Lung (tissue), 12 donors: ENCODE data around the gene FAM209B. TPM values are rescaled to one million over a fixed set of nuclear protein-coding genes. Genes with fewer than 3 reads are reported as not detected.

ENCODE experiments used
- ATAC-seq: fragments of 200-7000 bp; cut with Tn5 transposase; one replicate; pipeline ENCODE4 v1.9.1; 2020; ENCODE audit warnings: moderate number of reproducible peaks; ENCODE audit not compliant: insufficient read depth, low FRiP score
- DNase-seq, 3 donors: peaks; one replicate each; pipeline ENCODE4 v3.0.0-alpha.2; 2013 to 2017
- H3K27ac ChIP-seq, 2 donors: one replicate each; pipeline ENCODE4 v1.5.1; 2013; ENCODE audit warnings: mild to moderate bottlenecking in 2 of 2, moderate library complexity in 2 of 2, control low read depth in 1 of 2, inconsistent platforms in 1 of 2, low read depth in 1 of 2, low read length in 1 of 2
- H3K27me3 ChIP-seq, 3 donors: one replicate each; pipeline ENCODE4 v1.5.1; 2013; ENCODE audit warnings: low read length in 2 of 3; ENCODE audit not compliant: control insufficient read depth in 3 of 3, insufficient read depth in 3 of 3
- H3K36me3 ChIP-seq, 4 donors: one replicate each; pipeline ENCODE4 v1.5.1; 2013; ENCODE audit warnings: low read length in 4 of 4, mild to moderate bottlenecking in 1 of 4, moderate library complexity in 1 of 4; ENCODE audit not compliant: control insufficient read depth in 4 of 4, insufficient read depth in 4 of 4
- H3K4me1 ChIP-seq, 5 donors: one replicate each; pipeline ENCODE4 v1.5.1; 2013; ENCODE audit warnings: low read length in 5 of 5, mild to moderate bottlenecking in 2 of 5, moderate library complexity in 1 of 5; ENCODE audit not compliant: control insufficient read depth in 5 of 5, insufficient read depth in 5 of 5
- H3K4me3 ChIP-seq: one replicate; pipeline ENCODE4 v1.5.1; 2013; ENCODE audit warnings: mild to moderate bottlenecking, control low read depth, moderate library complexity
- H3K9ac ChIP-seq, 2 donors: one replicate each; pipeline ENCODE4 v1.5.1; 2013; ENCODE audit warnings: low read length in 2 of 2, control low read depth in 1 of 2; ENCODE audit not compliant: insufficient read depth in 1 of 2
- H3K9me3 ChIP-seq, 4 donors: one replicate each; pipeline ENCODE4 v1.5.1; 2013; ENCODE audit warnings: low read length in 3 of 4, mild to moderate bottlenecking in 1 of 4, moderate library complexity in 1 of 4; ENCODE audit not compliant: control insufficient read depth in 4 of 4, insufficient read depth in 3 of 4
- CTCF ChIP-seq: IDR thresholded peaks from 2 replicates; pipeline ENCODE4 v1.5.1; 2012; ENCODE audit warnings: mild to moderate bottlenecking; ENCODE audit errors: control extremely low read depth, extremely low read depth
- WGBS, 2 donors: extraction: QIAGEN DNeasy Blood & Tissue Kit; methylation state at CpG; one replicate each; pipeline ENCODE4 v1.1.7; 2013; 5-methylcytosine and 5-hydroxymethylcytosine counted together
- polyA plus RNA-seq, 2 donors: library from polyadenylated mRNA; stranded (reverse); fragments of 200-250 nt; gene quantifications; one replicate each; pipeline ENCODE4 v1.2.1, GENCODE V29; 2013
- total RNA-seq, 2 donors: library from RNA; depleted of rRNA in 1 of 2; stranded (reverse); fragments of >200 nt in 1 of 2; gene quantifications; one replicate each; pipeline ENCODE4 v1.2.1, GENCODE V29; 2014 to 2021
- donor health status: control.
- donor health status: control.
- donor health status: Bipolar disorder and iron deficiency.
- donor health status: healthy.
- donor health status: DM: yes; HTN: yes; CAD: no.

FAM209B gene
- total and polyA plus RNA-seq, 4 donors, result 0.55 to 1.3 (median 0.64) TPM; not detected in 1

- ATAC-seq (no peak), DNase-seq (peak in 2 of 3 donors; percentile 3 to 7)
- Histone ChIP-seq H3K4me1 (peaks cover 0 to 9% (median 0%) of the 10 kb centered on the region in 5 donors), H3K4me3 (no peak overlapping the region), H3K9me3 (no peaks in the 10 kb centered on the region), H3K36me3 (peaks cover 0 to 6% (median 3%) of the 10 kb centered on the region in 4 donors), H3K9ac (no peak overlapping the region), H3K27me3 (no peaks in the 10 kb centered on the region), H3K27ac (no peak overlapping the region)
- 48 to 72% methylated on average over 3 of the region's 3 CpGs for WGBS, 2 donors
- TF ChIP-seq CTCF, result no peak
Measured at GRCh38 chr20:56506103-56506502, 26.9 kb upstream of the FAM209B start.

- TF ChIP-seq CTCF, result no peak
- Histone ChIP-seq H3K36me3 (peaks cover 0 to 19% (median 7%) of the 10 kb centered on the region in 4 donors), H3K4me1 (peaks cover 0 to 4% (median 0%) of the 10 kb centered on the region in 5 donors), H3K27me3 (no peaks in the 10 kb centered on the region), H3K27ac (no peak overlapping the region), H3K9me3 (no peaks in the 10 kb centered on the region), H3K4me3 (no peak overlapping the region), H3K9ac (no peak overlapping the region)
- ATAC-seq (no peak), DNase-seq (no peak)
- WGBS, 2 donors, result 95 to 98% methylated on average over 10 of the region's 10 CpGs
Measured at GRCh38 chr20:56511926-56512325, 21.1 kb upstream of the FAM209B start.

GRCh38 chr20:56513161-56514150, 19.6 kb upstream of the FAM209B start:
- peak; percentile 11 to 61 (median 60) for DNase-seq

More at GRCh38 chr20:56513161-56514150, 19.6 kb upstream of the FAM209B start:
- 89 to 94% methylated on average over 22 of the region's 22 CpGs for WGBS, 2 donors
- no peak for TF ChIP-seq CTCF
- no peak overlapping the region for H3K27ac ChIP-seq
- H3K9me3 ChIP-seq, result peaks cover 0 to 8% (median 0%) of the 10 kb centered on the region in 4 donors
- ATAC-seq, result no peak
- no peaks in the 10 kb centered on the region for H3K27me3 ChIP-seq
- H3K4me3 ChIP-seq, result no peak overlapping the region
- H3K36me3 ChIP-seq, result peaks cover 9 to 32% (median 16%) of the 10 kb centered on the region in 4 donors
- H3K9ac ChIP-seq, result no peak overlapping the region
- peaks cover 0 to 4% (median 0%) of the 10 kb centered on the region in 5 donors for H3K4me1 ChIP-seq
